Measurements from ENCODE around the gene CCT7. TPM values are rescaled to one million over a fixed set of nuclear protein-coding genes. Genes with fewer than 3 reads are reported as not detected.
A peak's percentile ranks its signal among the peaks of the same experiment; 100 is the strongest.

The CCT7 gene
- total RNA-seq, 1 experiment from 2014 or later, result 482 TPM

DNA sequence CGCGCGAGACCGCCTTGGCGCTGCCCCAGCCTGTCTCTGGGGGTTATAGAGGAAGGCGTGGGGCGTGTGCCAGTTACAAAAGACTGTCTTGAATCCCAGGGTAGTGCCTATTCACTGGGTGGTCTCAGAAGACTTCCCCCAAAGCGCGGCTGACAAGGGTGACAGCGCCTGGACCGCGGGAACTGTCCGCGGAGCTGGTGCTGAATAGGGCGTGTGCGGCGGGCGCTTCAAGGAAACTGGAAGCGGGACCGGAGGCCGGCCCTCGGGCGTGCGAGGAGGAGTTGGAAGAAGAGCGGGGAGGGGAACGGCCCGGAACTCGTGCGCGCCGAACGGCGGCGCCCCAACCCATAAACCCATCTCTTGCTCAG, 57.0 kb downstream of the CCT7 start (continued):
- TF ChIP-seq, protein P1, sequence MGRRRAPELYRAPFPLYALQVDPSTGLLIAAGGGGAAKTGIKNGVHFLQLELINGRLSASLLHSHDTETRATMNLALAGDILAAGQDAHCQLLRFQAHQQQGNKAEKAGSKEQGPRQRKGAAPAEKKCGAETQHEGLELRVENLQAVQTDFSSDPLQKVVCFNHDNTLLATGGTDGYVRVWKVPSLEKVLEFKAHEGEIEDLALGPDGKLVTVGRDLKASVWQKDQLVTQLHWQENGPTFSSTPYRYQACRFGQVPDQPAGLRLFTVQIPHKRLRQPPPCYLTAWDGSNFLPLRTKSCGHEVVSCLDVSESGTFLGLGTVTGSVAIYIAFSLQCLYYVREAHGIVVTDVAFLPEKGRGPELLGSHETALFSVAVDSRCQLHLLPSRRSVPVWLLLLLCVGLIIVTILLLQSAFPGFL (CRISPR knock-in tag; IDR thresholded peaks at IDR 0.05; ENCODE audit: borderline replicate concordance), result no peak
- TF ChIP-seq, protein P2, sequence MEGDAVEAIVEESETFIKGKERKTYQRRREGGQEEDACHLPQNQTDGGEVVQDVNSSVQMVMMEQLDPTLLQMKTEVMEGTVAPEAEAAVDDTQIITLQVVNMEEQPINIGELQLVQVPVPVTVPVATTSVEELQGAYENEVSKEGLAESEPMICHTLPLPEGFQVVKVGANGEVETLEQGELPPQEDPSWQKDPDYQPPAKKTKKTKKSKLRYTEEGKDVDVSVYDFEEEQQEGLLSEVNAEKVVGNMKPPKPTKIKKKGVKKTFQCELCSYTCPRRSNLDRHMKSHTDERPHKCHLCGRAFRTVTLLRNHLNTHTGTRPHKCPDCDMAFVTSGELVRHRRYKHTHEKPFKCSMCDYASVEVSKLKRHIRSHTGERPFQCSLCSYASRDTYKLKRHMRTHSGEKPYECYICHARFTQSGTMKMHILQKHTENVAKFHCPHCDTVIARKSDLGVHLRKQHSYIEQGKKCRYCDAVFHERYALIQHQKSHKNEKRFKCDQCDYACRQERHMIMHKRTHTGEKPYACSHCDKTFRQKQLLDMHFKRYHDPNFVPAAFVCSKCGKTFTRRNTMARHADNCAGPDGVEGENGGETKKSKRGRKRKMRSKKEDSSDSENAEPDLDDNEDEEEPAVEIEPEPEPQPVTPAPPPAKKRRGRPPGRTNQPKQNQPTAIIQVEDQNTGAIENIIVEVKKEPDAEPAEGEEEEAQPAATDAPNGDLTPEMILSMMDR (IDR thresholded peaks at IDR 0.05), result no peak
- TF ChIP-seq ZNF263 (CRISPR knock-in tag; IDR thresholded peaks at IDR 0.05; ENCODE audit: low read depth) (no peak), ELF4 (CRISPR knock-in tag; IDR thresholded peaks at IDR 0.05; ENCODE audit: low read depth) (peak; percentile 54; the same call in 1 of the 2 replicates), CREB1 (CRISPR knock-in tag; IDR thresholded peaks at IDR 0.05) (peak; percentile 71; the same call in 1 of the 2 replicates), EMX1 (CRISPR knock-in tag; IDR thresholded peaks at IDR 0.05) (no peak), SMAD3 (CRISPR knock-in tag; IDR thresholded peaks at IDR 0.05; ENCODE audit: borderline replicate concordance) (peak; percentile 40; the same call in 1 of the 2 replicates), NR1H2 (CRISPR knock-in tag; IDR thresholded peaks at IDR 0.05) (peak; percentile 40; the same call in 1 of the 2 replicates)
- TF ChIP-seq, protein P3, sequence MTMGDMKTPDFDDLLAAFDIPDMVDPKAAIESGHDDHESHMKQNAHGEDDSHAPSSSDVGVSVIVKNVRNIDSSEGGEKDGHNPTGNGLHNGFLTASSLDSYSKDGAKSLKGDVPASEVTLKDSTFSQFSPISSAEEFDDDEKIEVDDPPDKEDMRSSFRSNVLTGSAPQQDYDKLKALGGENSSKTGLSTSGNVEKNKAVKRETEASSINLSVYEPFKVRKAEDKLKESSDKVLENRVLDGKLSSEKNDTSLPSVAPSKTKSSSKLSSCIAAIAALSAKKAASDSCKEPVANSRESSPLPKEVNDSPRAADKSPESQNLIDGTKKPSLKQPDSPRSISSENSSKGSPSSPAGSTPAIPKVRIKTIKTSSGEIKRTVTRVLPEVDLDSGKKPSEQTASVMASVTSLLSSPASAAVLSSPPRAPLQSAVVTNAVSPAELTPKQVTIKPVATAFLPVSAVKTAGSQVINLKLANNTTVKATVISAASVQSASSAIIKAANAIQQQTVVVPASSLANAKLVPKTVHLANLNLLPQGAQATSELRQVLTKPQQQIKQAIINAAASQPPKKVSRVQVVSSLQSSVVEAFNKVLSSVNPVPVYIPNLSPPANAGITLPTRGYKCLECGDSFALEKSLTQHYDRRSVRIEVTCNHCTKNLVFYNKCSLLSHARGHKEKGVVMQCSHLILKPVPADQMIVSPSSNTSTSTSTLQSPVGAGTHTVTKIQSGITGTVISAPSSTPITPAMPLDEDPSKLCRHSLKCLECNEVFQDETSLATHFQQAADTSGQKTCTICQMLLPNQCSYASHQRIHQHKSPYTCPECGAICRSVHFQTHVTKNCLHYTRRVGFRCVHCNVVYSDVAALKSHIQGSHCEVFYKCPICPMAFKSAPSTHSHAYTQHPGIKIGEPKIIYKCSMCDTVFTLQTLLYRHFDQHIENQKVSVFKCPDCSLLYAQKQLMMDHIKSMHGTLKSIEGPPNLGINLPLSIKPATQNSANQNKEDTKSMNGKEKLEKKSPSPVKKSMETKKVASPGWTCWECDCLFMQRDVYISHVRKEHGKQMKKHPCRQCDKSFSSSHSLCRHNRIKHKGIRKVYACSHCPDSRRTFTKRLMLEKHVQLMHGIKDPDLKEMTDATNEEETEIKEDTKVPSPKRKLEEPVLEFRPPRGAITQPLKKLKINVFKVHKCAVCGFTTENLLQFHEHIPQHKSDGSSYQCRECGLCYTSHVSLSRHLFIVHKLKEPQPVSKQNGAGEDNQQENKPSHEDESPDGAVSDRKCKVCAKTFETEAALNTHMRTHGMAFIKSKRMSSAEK (CRISPR knock-in tag; IDR thresholded peaks at IDR 0.05; ENCODE audit: borderline replicate concordance), result no peak
- TF ChIP-seq, protein P4, sequence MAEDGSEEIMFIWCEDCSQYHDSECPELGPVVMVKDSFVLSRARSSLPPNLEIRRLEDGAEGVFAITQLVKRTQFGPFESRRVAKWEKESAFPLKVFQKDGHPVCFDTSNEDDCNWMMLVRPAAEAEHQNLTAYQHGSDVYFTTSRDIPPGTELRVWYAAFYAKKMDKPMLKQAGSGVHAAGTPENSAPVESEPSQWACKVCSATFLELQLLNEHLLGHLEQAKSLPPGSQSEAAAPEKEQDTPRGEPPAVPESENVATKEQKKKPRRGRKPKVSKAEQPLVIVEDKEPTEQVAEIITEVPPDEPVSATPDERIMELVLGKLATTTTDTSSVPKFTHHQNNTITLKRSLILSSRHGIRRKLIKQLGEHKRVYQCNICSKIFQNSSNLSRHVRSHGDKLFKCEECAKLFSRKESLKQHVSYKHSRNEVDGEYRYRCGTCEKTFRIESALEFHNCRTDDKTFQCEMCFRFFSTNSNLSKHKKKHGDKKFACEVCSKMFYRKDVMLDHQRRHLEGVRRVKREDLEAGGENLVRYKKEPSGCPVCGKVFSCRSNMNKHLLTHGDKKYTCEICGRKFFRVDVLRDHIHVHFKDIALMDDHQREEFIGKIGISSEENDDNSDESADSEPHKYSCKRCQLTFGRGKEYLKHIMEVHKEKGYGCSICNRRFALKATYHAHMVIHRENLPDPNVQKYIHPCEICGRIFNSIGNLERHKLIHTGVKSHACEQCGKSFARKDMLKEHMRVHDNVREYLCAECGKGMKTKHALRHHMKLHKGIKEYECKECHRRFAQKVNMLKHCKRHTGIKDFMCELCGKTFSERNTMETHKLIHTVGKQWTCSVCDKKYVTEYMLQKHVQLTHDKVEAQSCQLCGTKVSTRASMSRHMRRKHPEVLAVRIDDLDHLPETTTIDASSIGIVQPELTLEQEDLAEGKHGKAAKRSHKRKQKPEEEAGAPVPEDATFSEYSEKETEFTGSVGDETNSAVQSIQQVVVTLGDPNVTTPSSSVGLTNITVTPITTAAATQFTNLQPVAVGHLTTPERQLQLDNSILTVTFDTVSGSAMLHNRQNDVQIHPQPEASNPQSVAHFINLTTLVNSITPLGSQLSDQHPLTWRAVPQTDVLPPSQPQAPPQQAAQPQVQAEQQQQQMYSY (CRISPR knock-in tag; IDR thresholded peaks at IDR 0.05), result no peak

DNA sequence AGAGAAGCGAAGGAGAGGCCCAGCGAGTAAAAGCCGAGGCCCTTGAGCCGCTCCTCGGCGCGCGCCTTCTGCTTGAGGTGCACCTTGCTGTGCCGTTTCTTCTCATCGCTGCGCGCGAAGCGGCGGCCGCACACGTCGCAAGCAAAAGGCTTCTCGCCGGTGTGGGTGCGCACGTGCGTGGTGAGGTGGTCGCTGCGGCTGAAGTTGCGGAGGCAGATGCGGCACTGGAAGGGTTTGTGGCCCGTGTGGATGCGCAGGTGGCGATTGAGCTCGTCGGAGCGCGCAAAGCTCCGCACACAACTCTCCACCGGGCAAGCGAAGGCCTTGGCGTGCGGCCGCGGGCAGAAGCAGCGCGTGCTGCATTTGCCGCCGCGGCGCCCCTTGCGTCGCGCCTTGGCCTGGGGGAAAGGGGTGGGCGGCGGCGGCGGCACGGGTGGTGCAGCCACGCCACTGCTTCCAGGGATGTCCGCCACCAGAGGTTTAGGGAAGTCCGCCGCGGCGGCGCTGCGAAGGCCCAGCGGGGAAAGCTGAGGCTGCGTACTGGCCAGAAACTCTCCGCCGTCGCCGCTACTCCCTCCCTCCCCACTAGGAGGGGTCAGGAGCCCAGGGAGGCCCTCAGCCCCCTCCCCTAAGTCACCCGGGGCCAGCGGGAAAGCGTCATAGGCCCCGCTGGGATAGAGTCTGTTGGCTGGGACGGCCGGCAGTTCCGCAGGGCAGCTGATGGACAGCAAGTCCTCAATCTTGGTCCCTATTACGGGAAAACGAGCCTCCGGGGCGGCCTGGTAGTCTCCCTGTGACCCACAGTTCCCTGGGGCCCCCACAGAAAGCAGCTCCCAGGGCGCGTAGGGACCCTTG, 57.6 kb downstream of the CCT7 start:
- peaks cover 99% of the 10 kb centered on the region for H3K27me3 Mint-ChIP-seq (ENCODE audit: low read depth)
- POLR2A ChIA-PET, result interaction anchor here (1.4 kb wide), 1 partner anchor 58 kb away, joined by 4 read pairs; the partner anchor contains the start of genes CCT7 and PRADC1
- H3K36me3 Mint-ChIP-seq, result no peaks in the 10 kb centered on the region
- DNase-seq (ENCODE audit: low spot score) (peak; percentile 70), ATAC-seq (peak; percentile 55)
- no peak overlapping the region for H3K27ac Mint-ChIP-seq
- H3K4me1 Mint-ChIP-seq, result peaks cover 2% of the 10 kb centered on the region; the same call in 1 of the 2 replicates
- peak overlapping the region; percentile 68 for H3K4me3 Mint-ChIP-seq
- H3K9me3 Mint-ChIP-seq, result no peaks in the 10 kb centered on the region
- CTCF ChIA-PET, result interaction anchor here (1.0 to 4.4 kb wide), 14 partner anchors 9 to 94 kb away, joined by 3 to 37 read pairs (median 4); partner anchors contain the start of genes ALMS1, CCT7, PRADC1 and SMYD5
- 0 out of 2 replicates have a peak, but pooled peaks have one; percentile 9 for TF ChIP-seq ZNF232 (CRISPR knock-in tag; IDR thresholded peaks at IDR 0.05)
- TF ChIP-seq ZNF423 (CRISPR knock-in tag; IDR thresholded peaks at IDR 0.05), result no peak
- peak; percentile 8; the same call in 1 of the 2 replicates for TF ChIP-seq ELF4 (CRISPR knock-in tag; IDR thresholded peaks at IDR 0.05; ENCODE audit: low read depth)
- 0 out of 2 replicates have a peak, but pooled peaks have one; percentile 67 for TF ChIP-seq JUN (CRISPR knock-in tag; IDR thresholded peaks at IDR 0.05)
- TF ChIP-seq CREM (CRISPR knock-in tag; IDR thresholded peaks at IDR 0.05), result no peak
- TF ChIP-seq NR2C2 (CRISPR knock-in tag; IDR thresholded peaks at IDR 0.05), result no peak
- no peak for TF ChIP-seq SMAD4 (CRISPR knock-in tag; IDR thresholded peaks at IDR 0.05)
- TF ChIP-seq, protein P5, sequence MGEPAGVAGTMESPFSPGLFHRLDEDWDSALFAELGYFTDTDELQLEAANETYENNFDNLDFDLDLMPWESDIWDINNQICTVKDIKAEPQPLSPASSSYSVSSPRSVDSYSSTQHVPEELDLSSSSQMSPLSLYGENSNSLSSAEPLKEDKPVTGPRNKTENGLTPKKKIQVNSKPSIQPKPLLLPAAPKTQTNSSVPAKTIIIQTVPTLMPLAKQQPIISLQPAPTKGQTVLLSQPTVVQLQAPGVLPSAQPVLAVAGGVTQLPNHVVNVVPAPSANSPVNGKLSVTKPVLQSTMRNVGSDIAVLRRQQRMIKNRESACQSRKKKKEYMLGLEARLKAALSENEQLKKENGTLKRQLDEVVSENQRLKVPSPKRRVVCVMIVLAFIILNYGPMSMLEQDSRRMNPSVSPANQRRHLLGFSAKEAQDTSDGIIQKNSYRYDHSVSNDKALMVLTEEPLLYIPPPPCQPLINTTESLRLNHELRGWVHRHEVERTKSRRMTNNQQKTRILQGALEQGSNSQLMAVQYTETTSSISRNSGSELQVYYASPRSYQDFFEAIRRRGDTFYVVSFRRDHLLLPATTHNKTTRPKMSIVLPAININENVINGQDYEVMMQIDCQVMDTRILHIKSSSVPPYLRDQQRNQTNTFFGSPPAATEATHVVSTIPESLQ (CRISPR knock-in tag; IDR thresholded peaks at IDR 0.05), result no peak
- TF ChIP-seq, protein P6, sequence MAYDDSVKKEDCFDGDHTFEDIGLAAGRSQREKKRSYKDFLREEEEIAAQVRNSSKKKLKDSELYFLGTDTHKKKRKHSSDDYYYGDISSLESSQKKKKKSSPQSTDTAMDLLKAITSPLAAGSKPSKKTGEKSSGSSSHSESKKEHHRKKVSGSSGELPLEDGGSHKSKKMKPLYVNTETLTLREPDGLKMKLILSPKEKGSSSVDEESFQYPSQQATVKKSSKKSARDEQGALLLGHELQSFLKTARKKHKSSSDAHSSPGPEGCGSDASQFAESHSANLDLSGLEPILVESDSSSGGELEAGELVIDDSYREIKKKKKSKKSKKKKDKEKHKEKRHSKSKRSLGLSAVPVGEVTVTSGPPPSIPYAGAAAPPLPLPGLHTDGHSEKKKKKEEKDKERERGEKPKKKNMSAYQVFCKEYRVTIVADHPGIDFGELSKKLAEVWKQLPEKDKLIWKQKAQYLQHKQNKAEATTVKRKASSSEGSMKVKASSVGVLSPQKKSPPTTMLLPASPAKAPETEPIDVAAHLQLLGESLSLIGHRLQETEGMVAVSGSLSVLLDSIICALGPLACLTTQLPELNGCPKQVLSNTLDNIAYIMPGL (CRISPR knock-in tag; IDR thresholded peaks at IDR 0.05), result no peak
- TF ChIP-seq EMX1 (CRISPR knock-in tag; IDR thresholded peaks at IDR 0.05), result no peak
- no peak for TF ChIP-seq SOX15 (CRISPR knock-in tag; IDR thresholded peaks at IDR 0.05)

Data from WTC11 (cell line).